Hematopoietic multipotent progenitor cell treated with erythropoietin and hydrocortisone succinate and interleukin-3 and kit ligand, for 8 days (in vitro differentiated cells): ENCODE results near the gene CSTB.

Experiments used
- DNase-seq: peaks from one replicate; pipeline ENCODE4 v3.0.0-alpha.2; 2015

The CSTB gene

DNA sequence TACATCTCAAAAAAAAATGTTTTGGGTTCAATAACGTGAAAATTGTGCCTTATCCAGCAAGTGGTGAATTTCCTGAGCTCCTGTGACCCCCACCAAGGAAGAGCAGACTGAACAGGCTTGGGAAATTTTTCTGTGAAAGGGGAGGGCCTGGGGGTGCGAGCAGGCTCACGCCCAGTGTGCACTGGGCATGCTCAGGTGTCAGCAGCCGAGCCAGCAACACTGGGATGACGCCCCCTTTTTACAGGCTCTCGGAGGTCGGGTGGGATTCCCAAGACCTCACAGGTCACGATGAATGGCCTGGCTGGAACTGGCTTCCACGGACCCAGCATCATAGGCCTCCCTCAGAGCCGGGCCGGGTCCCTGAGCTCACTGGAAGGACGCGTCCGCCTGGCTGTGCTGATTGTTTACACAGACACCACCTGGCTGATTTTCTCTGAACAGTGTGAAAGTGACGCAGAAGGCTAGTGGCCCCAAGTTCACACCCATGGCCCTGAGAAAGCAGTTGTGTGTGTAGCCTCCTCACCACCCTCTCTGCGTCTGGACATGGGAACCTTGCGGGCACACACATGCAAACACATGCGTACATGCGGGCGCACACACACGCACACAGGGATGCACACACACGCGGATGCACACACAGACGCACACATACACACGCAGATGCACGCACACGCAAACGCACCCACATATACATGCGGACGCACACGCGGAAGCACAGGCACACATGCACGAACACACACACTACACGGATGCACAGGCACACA, 9.2 kb downstream of the CSTB start:
- DNase-seq: no peak

DNA sequence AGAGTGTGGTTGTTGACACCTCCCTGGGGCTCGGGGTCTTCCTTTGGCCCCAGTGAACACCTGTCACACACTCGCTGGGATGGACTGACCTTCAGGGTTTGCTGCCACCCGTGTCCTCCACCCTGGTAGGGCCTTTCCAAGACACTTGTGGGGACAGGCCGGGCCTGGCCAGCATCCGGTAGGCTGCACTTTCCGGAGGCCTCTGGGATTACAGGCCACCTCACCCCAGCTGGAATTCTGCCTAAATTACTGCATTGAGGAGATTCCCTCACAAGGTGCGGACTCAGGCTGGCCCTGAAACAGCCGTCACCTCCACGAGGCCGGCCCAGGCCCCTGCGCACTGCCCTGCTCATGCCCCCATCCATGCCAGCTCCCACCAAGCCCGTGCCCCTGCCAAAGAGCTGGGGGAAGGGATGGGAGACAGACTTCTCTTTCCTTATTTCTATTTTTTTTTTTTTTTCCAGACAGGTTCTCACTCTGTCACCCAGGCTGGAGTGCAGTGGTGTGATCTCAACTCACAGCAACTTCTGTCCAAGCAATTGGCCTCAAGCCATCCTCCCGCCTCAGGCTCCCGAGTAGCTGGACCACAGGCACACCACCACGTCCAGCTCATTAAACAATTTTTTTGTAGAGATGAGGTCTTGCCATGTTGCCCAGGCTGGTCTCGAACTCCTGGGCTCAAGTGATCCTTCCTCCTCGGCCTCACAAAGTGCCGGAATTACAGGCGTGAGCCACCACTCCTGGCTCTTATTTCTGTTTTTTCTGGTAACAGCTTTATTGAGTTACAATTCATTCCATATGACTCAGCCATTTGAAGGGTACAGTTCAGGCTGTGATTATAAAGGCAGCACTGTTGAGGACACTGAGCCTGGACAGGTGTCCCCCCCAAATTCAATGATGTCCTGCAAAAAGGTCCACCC, 11.3 kb downstream of the CSTB start:
- no peak for DNase-seq

DNA sequence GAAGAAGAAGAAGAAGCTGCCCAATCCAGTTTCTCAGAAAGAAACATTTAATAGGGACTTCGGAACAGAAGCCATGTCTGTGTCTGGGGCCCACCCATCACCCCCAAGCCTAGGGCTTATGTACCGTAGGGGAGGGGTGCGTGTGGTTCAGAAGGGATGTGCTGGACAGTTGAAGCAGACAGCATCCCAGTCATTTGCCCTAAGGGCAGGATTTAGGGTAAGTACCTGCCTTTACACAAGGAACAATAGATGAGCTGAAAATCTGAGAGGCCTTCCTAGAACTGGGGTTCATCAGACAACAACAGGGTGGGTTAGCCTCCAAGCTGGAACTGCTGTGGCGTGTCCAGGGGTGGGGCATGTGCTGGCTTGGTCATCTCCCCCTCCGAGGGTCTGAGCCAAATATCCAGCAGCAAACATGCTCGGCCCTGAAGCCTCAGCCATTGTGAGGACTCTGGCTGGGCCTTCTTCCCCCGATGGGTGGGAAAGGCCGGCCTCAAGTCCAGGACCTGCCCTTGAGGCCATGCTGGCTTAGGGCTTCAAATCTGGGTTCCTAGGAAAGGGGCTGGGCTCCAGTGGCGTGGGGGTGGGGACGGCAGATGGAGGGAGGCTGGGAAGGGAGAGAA, 12.1 kb downstream of the CSTB start:
- DNase-seq: no peak

DNA sequence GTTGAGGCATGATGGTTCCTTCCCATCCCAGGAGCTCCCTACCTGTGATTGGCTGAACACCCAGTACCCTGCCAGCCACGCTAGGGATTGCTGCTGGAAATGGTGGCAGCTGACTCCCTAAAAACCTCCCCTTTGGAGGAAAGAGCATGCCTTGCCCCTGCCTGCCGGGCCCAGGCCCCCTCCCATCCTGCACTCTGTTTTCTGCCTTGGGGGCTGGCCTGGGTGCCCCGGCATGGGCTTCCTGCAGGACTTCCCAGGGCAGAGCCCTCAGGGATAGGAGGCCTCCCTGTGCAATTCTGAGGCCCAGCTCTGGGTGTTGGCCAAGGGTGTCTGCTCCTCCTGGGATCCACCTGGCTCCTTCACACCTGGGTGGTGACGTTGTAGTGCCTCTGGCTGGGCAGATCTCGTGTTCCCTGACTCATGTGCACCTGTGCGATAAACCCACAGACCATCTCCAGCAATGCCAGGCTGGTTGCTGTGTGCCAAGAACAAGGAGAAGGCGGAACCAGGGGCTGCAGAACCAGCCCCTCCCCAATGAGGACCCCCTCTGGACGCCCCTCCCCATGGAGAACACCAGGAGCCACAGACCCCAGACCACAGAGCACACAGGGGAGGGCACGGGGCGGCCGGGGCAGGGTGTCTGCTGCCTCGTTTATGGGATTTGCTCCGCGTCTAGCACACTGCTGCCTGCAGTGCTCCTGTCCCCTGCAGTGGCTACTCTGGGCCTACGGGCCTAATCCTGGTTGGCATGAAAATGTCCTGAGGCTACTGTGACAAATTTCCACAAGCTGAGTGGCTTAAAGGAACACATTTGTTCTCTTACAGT, 13.6 kb downstream of the CSTB start:
- no peak for DNase-seq

DNA sequence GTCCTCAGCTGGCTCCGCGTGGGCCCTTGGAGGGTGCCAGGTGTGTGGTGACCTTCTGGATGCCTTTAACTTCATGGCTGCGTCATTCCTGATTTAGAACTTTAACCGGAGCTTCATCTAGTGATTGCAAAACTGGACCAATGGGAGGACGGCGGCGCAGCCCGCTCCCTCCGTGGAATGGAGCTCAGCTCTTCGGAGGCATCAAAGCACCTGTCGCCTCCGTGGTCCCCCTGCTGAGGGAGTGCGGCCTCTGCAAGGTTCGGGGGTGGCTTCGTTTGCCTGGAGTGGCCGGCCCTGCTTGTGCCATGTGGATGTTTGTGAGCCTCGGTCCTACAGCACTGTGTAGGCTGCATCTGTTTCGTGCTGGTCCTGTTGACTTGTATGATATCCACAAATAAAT, 14.2 kb downstream of the CSTB start:
- DNase-seq: no peak

DNA sequence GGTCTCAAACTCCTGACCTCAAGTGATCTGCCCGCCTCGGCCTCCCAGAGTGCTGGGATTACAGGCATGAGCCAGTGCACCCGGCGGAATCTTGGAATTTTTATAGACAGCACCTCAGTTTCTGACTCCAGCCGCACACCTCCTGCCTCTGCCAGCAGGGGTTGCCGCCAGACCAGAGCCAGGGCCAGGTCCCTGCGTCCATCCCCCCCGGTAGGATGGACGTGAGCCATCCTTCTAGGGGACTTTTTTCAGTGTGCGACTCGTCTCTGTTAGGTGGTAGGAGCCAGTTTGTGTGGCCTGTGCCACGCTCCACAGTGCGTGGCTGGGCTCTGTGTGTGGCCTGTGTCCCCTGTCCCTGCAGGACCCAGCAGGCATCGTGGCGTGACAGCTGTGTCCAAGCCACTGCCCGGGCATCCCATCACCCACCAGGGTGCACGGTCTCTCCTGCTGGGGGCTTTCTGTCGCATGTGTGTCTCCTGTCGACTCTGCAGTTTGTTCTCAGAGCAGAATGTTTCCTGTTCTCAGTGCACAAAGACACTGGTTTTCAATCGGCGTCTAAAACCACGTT, 15.6 kb downstream of the CSTB start:
- DNase-seq: no peak

DNA sequence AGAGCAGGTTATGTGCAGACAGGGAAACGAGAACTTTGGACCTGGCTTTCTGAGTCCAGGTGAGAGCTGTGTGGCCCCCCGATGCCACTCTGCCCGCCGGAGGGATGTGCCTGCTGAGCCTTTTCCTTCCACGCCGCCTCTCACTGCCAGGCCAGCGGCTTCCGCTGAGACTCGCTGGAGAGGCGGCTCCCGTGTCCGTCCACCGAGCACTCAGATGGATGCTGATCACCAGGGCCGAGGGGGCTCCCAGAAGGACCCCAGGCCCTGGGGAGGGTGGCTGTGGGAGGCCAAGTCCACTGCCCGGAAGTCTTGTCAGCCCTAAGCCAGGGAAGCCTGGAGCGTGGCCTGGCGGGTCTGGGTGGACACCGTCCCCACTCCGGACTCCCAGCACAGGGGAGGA, 16.5 kb downstream of the CSTB start:
- DNase-seq: no peak

DNA sequence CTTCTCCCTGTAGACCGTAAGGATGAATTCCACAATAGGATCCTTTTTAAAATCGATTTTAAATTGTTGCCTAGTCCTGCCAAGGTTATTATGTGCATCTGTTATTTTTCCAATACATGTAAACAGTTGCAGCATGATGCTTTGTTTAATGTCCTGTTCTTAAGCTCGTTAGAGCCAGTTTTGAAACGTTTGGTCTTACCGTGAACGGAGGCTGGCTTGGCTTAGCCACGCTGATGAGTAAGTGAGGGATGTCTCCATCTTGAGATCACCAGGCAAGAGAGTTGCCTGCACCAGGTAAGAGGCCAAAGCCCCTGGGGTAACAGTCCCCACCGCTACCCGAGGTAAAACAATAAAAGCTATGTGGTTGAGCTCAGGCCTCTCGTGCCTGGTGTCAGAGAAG, 17.3 kb downstream of the CSTB start:
- no peak for DNase-seq

DNA sequence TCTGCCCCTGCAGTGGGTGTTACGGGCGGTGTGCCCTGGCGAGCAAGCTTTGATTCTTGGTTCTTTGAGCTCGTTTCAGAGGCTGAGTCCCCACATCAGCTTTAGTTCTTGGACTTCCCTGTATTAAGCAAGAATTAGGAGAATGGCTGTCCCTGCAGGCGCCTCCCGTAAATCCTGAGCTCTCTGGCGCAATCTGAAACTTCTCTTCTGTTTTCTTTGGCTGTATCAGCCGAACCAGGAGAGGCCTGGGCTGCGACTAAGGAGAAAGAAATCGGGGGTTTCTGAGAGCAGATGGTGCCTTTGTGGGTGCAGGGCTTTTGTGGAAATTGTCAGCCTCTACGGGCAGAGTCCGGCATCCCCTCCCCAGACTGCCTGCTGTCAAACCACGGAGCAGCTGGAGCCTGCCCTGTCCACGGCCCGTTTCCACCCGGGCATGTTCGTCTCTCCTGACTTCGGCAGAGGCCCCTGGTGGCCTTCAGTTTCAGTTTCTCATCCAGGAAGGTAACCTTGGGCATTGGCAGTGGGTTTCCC, 17.9 kb downstream of the CSTB start:
- no peak for DNase-seq

DNA sequence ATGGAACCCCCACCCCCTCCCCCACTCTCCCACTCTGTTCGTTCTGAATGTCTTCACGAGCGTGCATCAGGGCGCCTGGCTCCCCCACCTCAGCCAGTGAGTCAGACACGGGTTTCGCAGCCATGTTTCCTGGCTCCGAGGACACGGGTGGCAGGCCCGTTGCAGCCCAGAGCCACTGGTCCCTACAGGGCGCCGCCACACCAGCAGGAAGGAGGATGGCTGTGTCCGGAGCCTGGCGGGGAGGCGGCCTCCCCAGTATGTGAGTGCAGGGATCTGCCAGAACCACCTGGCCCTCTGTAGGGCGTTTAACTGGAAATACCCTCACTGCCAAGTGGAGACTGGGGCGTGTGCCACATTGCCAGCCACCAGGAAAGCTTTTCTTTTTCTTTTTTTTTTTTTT, 18.5 kb downstream of the CSTB start:
- DNase-seq: no peak

DNA sequence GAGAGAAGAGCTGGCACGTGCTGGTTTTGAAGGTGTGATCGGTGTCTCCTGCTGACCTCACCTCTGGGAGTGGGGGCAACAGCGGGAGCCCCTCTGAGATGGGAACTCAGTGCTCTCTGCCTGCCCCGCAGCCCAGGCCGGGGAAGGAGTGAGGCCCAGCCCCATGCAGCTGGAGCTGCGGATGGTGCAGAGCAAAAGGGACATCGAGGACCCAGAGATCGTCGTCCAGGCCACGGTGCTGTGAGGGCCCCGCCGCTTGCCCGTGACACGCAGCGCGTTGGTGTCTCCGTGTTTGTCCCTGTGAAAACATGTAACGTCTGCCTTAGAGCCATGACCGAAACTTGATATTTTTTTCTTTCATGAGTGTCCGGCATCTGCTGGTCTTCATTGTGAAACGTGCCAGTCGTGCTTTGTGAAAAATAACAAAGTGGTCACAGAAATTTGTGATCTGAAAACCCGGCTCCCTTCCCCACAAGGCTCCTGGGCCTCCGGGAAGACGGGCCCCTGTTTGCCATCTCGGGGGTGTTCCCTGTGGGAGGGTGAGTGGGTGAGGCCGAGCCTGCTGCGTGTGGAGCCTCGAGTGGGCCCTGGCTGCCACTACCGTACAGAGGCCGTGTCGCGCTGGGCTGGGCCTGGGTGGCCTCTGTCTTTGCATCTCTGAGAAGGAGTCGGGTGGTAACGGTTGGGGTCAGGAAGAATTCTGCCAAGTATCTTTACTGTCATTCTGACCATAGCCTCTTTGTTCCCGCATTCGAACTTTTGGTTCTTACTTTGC, 20.1 kb downstream of the CSTB start:
- no peak for DNase-seq

DNA sequence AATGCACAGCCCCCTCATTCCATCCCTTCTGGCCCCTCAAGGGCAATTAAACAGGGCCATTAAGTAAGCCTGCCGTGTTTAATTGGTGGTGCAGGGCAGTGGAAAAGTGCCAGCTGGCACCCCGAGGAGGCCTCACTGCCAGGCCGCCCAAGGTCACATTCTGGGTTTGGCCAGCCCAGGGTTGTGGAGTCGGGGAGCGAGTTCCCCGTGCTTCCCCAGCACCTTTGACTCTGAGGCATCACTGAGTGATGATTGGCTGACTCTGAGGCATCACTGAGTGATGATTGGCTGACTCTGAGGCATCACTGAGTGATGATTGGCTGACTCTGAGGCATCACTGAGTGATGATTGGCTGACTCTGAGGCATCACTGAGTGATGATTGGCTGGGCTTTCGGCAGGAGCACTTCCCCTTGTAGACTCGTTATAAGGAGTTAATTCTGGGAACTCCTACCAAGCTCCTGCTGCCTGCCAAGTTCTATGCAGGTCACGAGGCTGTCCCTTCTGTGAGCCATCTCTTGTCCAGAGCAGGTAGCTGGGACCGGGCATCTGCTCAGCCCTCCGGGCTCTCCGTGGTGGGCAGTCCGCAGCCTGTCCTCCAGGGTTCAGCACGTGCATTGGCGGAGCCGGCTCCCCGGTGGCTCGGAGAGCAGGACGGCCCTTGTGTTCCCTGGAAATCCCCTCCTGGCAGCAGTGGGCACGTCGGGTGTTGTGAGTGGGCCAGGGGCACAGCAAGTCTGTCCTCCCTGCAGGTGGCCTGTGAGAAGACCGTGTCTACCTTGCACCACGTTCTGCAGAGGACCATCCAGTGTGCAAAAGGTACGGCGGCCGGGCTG, 20.9 kb downstream of the CSTB start:
- no peak for DNase-seq

DNA sequence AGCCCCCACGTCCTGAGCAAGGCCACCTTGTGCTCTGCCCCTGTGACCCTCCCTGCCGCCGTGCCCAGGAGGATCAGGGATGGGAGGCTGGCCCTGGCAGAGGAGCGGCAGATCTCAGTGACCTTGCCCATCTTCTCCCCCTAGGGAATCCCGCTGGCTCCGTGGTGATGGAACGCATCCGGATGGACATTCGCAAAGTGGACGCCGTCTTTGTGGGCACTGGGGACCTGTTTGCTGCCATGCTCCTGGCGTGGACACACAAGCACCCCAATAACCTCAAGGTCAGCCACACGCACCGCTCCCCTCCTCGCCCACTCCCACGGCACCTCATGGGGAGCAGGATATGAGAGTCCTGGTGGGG, 22.7 kb downstream of the CSTB start:
- no peak for DNase-seq

DNA sequence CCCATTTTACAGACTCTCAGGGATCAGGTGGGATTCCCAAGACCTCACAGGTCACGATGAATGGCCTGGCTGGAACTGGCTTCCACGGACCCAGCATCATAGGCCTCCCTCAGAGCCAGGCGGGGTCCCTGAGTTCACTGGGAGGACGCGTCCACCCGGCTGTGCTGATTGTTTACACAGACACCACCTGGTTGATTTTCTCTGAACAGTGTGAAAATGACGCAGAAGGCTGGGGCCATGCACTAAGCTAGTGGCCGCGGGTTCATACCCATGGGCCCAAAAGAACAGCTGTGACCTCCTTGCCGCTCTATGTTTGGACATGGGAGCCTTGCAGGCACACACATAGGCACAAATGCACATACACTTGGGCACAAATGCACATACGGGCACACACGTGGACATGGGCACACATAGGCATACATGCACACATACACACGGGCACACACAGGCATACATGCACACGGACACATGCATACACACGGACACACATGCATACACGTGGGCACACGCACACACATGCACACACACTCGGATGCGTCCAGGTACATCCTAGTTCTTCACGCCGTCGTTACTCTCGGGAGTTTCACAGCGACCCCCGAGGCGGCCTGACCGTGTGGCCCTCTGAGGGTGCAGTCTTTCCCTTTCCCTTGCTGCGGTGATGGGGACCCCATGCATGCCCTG, 23.2 kb downstream of the CSTB start:
- no peak for DNase-seq

DNA sequence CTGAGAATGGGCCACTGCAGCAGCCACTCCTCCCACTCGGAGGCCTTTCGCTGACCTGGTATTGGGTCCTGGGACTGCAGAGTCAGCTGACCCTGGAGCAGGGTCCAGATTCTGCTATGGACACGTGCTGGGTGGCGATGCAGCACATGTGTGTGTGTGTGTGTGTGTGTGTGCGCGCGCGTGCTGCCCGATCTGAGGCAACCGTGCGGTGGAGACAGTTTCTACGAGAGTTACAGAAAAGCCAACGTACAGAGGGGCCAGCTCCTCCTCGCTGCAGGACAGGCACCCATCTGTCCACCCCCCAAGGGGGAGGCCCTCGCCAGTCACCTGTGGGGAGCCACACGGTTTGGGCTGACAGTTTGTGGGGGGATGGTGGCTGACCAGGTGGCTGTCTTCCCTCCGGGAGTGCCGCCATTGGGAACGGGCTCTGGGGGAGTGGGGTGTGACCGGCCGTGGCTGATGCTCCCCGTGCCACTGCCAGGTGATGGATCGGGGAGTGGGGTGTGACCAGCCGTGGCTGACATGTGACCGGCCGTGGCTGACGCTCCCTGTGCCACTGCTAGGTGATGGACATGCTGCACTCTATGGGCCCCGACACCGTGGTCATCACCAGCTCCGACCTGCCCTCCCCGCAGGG, 24.0 kb downstream of the CSTB start:
- DNase-seq: no peak

DNA sequence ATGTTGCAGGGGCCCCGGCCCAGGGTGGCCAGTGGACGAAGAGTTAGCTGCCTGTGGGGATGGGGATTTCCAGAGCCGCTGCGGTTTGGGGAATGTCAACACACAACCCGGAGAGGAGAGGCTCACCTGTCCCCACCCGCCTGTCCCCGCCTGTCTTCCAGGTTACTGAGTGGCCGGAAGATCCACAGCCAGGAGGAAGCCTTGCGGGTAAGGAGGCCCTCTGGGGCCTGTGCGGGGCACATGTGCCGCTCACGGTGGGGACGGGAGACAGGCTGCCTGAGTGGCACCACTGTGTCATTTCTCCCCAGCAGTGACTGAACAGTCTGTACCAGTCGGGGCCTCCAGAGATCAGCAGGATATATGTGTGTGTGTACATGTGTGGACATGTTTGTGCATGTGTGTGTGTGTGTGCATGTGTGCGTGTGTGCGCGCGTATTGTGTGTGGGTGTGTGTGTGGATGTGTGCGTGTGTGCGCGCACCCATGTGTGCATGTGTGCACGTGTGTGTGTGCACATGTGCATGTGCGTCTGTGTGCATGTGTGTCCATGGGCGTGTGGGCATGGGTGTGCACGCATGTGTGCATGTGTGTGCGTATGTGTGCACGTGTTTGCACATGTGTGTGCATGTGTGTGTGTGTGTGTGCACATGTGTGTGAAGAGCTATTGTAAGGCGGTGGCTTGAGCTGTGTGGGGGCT, 25.6 kb downstream of the CSTB start:
- no peak for DNase-seq

DNA sequence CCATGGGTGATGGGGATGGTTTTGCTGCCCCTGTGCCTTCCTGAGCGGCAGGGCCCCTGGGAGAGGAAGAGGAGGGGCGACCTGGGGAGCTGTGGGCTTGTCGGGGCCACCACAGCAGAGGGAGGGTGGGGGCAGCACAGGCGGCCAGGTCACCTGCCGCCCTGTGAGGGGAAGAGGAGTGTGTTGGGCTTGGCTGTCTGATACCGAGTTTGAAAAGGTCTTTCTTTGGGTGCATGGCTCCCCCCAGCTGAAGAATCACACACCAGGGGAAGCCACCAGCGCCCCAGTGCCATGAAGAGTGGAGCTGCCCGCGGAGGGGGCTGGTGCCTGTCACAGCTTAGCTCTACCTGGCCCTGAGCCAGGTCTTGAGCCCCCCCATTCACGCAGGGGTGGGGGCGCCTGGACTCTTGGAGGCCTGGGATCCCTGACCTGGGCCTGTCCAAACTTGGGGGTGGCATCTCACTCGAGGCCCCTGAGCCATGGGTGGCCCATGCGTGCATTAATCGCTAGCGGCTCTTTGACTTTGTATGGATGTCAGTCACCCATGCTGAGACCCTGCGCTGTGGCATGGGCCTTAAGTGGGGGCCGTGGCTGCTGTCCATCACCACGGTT, 26.4 kb downstream of the CSTB start:
- no peak for DNase-seq

DNA sequence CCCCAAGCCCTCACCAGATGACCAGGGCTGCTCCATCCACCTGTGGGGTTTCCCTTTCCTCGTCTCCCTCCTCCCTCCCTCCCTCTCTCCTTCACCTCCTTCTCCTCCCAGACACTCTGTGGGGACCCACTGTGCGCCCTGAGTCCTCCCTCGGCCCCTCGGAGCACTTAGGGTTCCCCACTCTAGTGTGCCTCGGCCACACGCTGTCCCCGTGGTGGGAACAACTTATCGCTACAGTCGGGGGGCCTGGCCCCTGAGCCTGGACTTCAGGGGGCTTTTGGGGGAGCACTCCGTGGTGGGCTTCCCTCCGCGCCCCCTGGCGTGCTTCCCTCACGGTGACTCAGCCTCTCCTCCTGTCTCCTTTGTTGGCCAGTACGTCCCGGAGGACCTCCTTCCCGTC, 27.5 kb downstream of the CSTB start:
- DNase-seq: no peak
